Activated CD4-positive, alpha-beta memory T cell treated with anti-CD3 and anti-CD28 coated beads for 36 hours (primary cell): ENCODE results near the gene MLXIP. TPM values are rescaled to one million over a fixed set of nuclear protein-coding genes. Genes with fewer than 3 reads are reported as not detected.
"Not testable (repeated sequence)": the region's sequence is repeated elsewhere in the genome, so short reads cannot be mapped to it uniquely, and the experiment has no call there.

ENCODE experiments used
- CTCF ChIA-PET: fragments of 350-600 bp; sonication (Branson Sonifier 250); formaldehyde crosslinking; loops from one replicate; lab custom pipeline; 2021; ENCODE audit warnings: antibody characterized with exemption, inconsistent platforms; lab: Charles Lee
- POLR2A ChIA-PET: fragments of 350-600 bp; sonication (Branson Sonifier 250); formaldehyde crosslinking; loops from one replicate; lab custom pipeline; 2021; ENCODE audit warnings: antibody characterized with exemption; lab: Charles Lee
- DNase-seq: peaks from one replicate; pipeline ENCODE4 v3.0.0-alpha.2; 2020
- H3K27ac Mint-ChIP-seq: one replicate; pipeline ENCODE4 v1.8.0; 2021; ENCODE audit warnings: mixed read lengths
- H3K27me3 Mint-ChIP-seq: one replicate; pipeline ENCODE4 v1.8.0; 2021; ENCODE audit warnings: mixed read lengths
- H3K36me3 Mint-ChIP-seq: one replicate; pipeline ENCODE4 v1.8.0; 2021; ENCODE audit warnings: mixed read lengths
- H3K4me1 Mint-ChIP-seq: one replicate; pipeline ENCODE4 v1.8.0; 2021; ENCODE audit warnings: low read depth, mixed read lengths
- H3K4me3 Mint-ChIP-seq: one replicate; pipeline ENCODE4 v1.8.0; 2021; ENCODE audit warnings: mild to moderate bottlenecking, mixed read lengths
- H3K9me3 Mint-ChIP-seq: one replicate; pipeline ENCODE4 v1.8.0; 2021; ENCODE audit warnings: mixed read lengths
- intact Hi-C: fragments of 100-400 bp; cut with micrococcal nuclease; formaldehyde crosslinking; loops from one replicate; pipeline ENCODE4 v1.15.1; 2023
- total RNA-seq, 2 experiments: library from RNA; stranded (reverse); gene quantifications; one replicate each; pipeline ENCODE4 v1.2.3, GENCODE V29; 2021

The MLXIP gene
- total RNA-seq, 2 experiments from 2014 or later: 17.5 to 19.6 TPM

DNA sequence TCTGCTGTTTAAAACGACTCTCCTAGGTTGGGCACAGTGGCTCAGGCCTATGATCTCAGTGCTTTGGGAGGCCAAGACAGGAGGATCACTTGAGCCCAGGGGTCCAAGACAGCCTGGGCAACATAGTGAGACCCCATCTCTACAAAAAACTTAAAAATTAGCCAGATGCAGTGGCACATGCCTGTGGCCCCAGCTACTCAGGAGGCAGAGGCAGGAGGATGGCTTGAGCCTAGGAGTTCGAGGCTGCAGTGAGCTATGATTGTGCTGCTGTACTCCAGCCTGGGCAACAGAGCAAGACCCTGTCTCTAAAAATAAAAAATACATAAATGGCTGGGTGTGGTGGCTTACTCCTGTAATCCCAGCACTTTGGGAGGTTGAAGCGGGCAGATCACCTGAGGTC, 37.1 kb upstream of the MLXIP start:
- H3K36me3 Mint-ChIP-seq, H3K27ac Mint-ChIP-seq, DNase-seq, POLR2A ChIA-PET, H3K4me3 Mint-ChIP-seq, intact Hi-C loops, H3K27me3 Mint-ChIP-seq, H3K4me1 Mint-ChIP-seq, H3K9me3 Mint-ChIP-seq: not testable (repeated sequence)
- CTCF ChIA-PET: interaction anchor here (0.6 kb wide), 1 partner anchor 10 kb away, joined by 3 read pairs; no protein-coding TSS in a partner anchor

DNA sequence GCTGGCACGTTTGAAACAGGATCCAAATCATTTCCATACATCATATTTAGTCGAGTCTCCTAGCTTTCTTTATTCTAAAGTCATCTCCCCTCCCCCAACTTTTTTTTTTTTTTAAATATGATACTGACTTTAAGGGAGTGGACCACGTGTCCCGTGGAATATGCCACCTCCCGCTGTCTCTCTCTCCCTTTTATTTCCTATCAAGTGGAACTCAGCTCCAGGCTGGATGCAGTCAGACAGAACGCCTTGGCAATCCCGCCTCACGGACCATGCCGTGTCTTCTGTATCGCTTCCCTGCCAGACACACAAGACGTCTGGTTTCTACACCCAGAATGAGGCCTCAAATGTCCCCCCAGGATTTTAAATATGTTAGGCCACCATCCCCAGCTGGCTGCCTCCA, 35.6 kb upstream of the MLXIP start:
- Mint-ChIP-seq H3K4me3 (no peak overlapping the region), H3K27ac (no peak overlapping the region), H3K9me3 (no peaks in the 10 kb centered on the region), H3K4me1 (no peaks in the 10 kb centered on the region), H3K27me3 (no peaks in the 10 kb centered on the region), H3K36me3 (peaks cover 4% of the 10 kb centered on the region)
- POLR2A ChIA-PET: no interaction called here
- no peak for DNase-seq
- CTCF ChIA-PET: interaction anchor here (1.4 kb wide), 1 partner anchor 80 kb away, joined by 5 read pairs; no protein-coding TSS in a partner anchor
- intact Hi-C loops: no loop called here

DNA sequence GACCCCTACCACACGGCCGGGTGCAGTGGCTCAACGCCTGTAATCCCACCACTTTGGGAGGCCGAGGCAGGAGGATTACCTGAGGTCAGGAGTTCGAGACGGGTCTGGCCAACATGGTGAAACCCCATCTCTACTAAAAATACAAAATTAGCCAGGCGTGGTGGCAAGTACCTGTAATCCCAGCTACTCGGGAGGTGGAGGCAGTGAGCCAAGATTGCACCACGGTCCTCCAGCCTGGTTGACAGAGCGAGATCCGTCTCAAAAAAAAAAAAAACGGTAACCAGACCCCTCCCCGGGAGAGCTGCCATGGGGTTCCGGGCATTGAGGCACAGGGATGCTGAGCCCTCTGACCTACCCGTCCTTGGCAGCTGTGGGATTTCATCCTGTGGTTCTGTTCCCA, 35.1 kb upstream of the MLXIP start:
- Mint-ChIP-seq H3K9me3 (no peaks in the 10 kb centered on the region), H3K4me1 (no peaks in the 10 kb centered on the region), H3K36me3 (peaks cover 4% of the 10 kb centered on the region), H3K27me3 (no peaks in the 10 kb centered on the region), H3K4me3 (no peak overlapping the region), H3K27ac (no peak overlapping the region)
- DNase-seq: no peak
- CTCF ChIA-PET: interaction anchor here (1.4 kb wide), 1 partner anchor 80 kb away, joined by 5 read pairs; no protein-coding TSS in a partner anchor
- intact Hi-C loops: no loop called here
- POLR2A ChIA-PET: no interaction called here

GRCh38 chr12:122045262-122045661, 33.3 kb upstream of the MLXIP start:
- H3K27ac Mint-ChIP-seq: no peak overlapping the region
- no peak for DNase-seq
- ChIA-PET POLR2A (no interaction called here), CTCF (interaction anchor here (7.6 kb wide), 1 partner anchor 79 kb away, joined by 61 read pairs; no protein-coding TSS in a partner anchor)
- H3K27me3 Mint-ChIP-seq: no peaks in the 10 kb centered on the region
- H3K4me1 Mint-ChIP-seq: no peaks in the 10 kb centered on the region
- H3K9me3 Mint-ChIP-seq: no peaks in the 10 kb centered on the region
- H3K36me3 Mint-ChIP-seq: peaks cover 4% of the 10 kb centered on the region
- no peak overlapping the region for H3K4me3 Mint-ChIP-seq
- intact Hi-C loops: no loop called here

GRCh38 chr12:122046145-122046544, 32.4 kb upstream of the MLXIP start:
- ChIA-PET CTCF (interaction anchor here (1.3 to 7.6 kb wide), 2 partner anchors 78 to 84 kb away, joined by 3 to 61 read pairs; no protein-coding TSS in a partner anchor), POLR2A (no interaction called here)
- Mint-ChIP-seq H3K27me3 (no peaks in the 10 kb centered on the region), H3K36me3 (peaks cover 4% of the 10 kb centered on the region), H3K9me3 (no peaks in the 10 kb centered on the region), H3K27ac (no peak overlapping the region), H3K4me1 (no peaks in the 10 kb centered on the region), H3K4me3 (no peak overlapping the region)
- intact Hi-C loops: no loop called here
- no peak for DNase-seq

DNA sequence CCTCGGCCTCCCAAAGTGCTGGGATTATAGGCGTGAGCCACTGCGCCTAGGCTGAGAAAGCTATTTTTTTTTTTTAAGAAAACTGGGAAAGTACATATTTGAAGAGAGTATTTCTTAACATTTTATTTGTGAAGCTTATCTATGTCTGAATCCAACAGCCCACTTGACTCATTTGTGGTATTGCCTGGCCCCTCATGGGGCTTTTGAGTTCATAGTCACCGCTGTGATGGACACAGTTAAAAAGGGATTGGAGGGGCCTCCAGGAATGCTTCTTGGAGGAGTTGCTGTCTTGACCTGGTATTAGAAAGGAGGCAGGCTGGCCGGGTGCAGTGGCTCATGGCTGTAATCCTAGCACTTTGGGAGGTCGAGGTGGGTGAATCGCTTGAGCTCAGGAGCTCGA, 30.4 kb upstream of the MLXIP start:
- H3K27ac Mint-ChIP-seq: no peak overlapping the region
- ChIA-PET CTCF (interaction anchor here (0.7 to 7.6 kb wide), 2 partner anchors 76 to 216 kb away, joined by 3 to 61 read pairs; no protein-coding TSS in a partner anchor), POLR2A (no interaction called here)
- no peaks in the 10 kb centered on the region for H3K4me1 Mint-ChIP-seq
- no peak overlapping the region for H3K4me3 Mint-ChIP-seq
- peaks cover 2% of the 10 kb centered on the region for H3K36me3 Mint-ChIP-seq
- intact Hi-C loops: no loop called here
- DNase-seq: no peak
- no peaks in the 10 kb centered on the region for H3K27me3 Mint-ChIP-seq
- H3K9me3 Mint-ChIP-seq: no peaks in the 10 kb centered on the region

GRCh38 chr12:122049827-122050226, 28.7 kb upstream of the MLXIP start:
- no peaks in the 10 kb centered on the region for H3K27me3 Mint-ChIP-seq
- no peak overlapping the region for H3K4me3 Mint-ChIP-seq
- H3K9me3 Mint-ChIP-seq: no peaks in the 10 kb centered on the region
- intact Hi-C loops: no loop called here
- POLR2A ChIA-PET: no interaction called here
- H3K4me1 Mint-ChIP-seq: peaks cover 4% of the 10 kb centered on the region
- CTCF ChIA-PET: interaction anchor here (7.6 kb wide), 1 partner anchor 74 kb away, joined by 61 read pairs; no protein-coding TSS in a partner anchor
- H3K27ac Mint-ChIP-seq: no peak overlapping the region
- no peak for DNase-seq
- H3K36me3 Mint-ChIP-seq: peaks cover 1% of the 10 kb centered on the region

- peaks cover 1% of the 10 kb centered on the region for H3K36me3 Mint-ChIP-seq
- intact Hi-C loops: no loop called here
- CTCF ChIA-PET: interaction anchor here (0.5 to 7.6 kb wide), 3 partner anchors 9 to 103 kb away, joined by 3 to 61 read pairs (median 4); no protein-coding TSS in a partner anchor
Observed at GRCh38 chr12:122050706-122051105, 27.9 kb upstream of the MLXIP start.

DNA sequence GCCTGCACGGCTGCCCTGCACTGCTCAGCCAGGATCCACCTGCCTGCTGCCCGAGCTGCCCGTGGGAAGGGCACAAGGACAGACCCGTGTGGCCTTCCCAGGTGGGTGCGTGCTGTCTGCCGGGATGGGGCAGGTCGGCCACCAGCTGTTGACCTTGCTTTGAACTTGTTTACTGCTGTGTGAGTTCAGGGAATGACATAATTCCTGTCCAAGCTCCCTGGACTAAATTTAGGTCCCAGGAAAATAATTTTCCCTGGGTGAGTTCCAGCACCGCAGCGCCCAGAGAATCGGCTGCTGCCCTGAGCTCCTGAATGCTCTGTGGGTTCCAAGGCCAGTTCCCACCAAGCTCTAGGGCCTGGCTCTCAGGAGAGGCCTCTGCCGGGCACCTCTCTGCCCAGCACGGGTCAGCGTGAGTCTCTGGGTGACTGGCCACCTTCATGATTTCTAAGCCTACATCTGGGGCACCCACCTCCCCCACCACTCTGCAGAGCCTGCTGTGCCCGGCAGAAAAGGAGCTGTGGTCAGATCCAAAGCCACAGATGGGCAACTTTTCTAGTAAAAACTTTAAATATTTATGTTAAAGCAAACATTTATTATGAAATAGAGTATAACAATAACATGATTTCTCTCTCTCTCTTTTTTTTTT, 27.2 kb upstream of the MLXIP start:
- Mint-ChIP-seq H3K4me3 (no peak overlapping the region), H3K4me1 (peaks cover 4% of the 10 kb centered on the region), H3K9me3 (no peaks in the 10 kb centered on the region), H3K36me3 (peaks cover 1% of the 10 kb centered on the region), H3K27me3 (no peaks in the 10 kb centered on the region), H3K27ac (no peak overlapping the region)
- CTCF ChIA-PET: interaction anchor here (0.5 to 7.6 kb wide), 6 partner anchors 10 to 263 kb away, joined by 3 to 61 read pairs (median 4); no protein-coding TSS in a partner anchor
- DNase-seq: no peak
- intact Hi-C loops: no loop called here
- POLR2A ChIA-PET: no interaction called here

More at GRCh38 chr12:122050706-122051105, 27.9 kb upstream of the MLXIP start:
- H3K4me1 Mint-ChIP-seq: peaks cover 4% of the 10 kb centered on the region
- H3K4me3 Mint-ChIP-seq: no peak overlapping the region
- POLR2A ChIA-PET: no interaction called here
- no peak overlapping the region for H3K27ac Mint-ChIP-seq
- H3K27me3 Mint-ChIP-seq: no peaks in the 10 kb centered on the region
- no peak for DNase-seq
- H3K9me3 Mint-ChIP-seq: no peaks in the 10 kb centered on the region

DNA sequence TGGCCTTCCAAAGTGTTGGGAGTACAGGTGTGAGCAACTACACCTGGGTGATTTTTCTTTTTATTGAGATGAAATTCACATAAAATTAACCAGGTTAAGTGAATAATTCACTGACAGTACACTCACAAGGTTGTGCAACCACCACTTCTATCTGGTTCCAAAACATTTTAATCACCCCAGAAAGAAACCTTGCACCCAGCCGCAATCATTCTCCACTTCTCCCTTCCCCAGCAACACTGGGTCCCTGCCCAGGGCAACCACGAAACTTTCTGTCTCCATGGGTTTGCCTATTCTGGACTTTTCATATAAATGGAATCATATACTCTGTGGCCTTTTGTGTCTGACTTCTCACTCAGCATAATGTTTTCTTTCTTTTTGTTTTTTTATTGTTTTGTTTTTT, 26.3 kb upstream of the MLXIP start:
- ChIA-PET CTCF (interaction anchor here (0.7 to 7.6 kb wide), 4 partner anchors 72 to 262 kb away, joined by 3 to 61 read pairs (median 4); no protein-coding TSS in a partner anchor), POLR2A (no interaction called here)
- intact Hi-C loops: no loop called here
- Mint-ChIP-seq H3K4me1 (peaks cover 4% of the 10 kb centered on the region), H3K27me3 (no peaks in the 10 kb centered on the region), H3K27ac (no peak overlapping the region), H3K9me3 (no peaks in the 10 kb centered on the region), H3K36me3 (peaks cover 1% of the 10 kb centered on the region), H3K4me3 (no peak overlapping the region)
- no peak for DNase-seq

DNA sequence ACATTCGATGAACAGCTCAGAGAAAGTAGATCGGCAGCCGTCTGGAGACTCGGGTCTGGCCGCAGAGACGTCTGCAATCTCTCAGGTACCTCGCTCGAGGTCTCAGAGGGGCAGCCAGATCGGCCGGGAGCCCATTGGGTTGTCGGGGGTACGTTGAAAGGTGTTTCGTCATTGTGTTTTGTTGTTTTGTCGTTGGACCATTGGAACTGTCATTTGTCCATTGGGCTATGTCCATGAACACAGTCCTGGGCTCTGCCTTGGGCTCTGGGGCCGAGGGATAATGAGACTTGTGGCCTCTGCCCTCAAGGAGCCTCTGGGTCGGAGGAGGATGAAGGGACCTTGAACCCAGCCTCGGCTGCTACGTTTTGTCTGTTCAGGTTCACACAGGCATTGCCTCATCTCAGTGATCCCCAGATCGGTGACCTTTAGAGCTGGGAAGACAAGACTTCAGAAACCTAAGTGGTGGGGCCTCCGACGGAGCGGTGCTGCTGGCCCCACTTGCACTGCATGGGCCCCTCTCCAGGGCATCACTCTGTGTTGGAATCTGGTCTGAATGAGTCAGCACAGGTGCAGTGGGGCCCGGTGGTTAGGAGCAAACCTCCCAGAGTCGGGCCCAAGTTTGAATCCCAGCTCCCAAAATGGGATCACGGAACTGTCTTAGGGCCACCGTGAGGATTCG, 23.6 kb upstream of the MLXIP start:
- intact Hi-C loops: loop anchor here (1.0 kb wide), 2 partner anchors 68 to 136 kb away; no protein-coding TSS in a partner anchor
- Mint-ChIP-seq H3K9me3 (no peaks in the 10 kb centered on the region), H3K4me3 (no peak overlapping the region), H3K27me3 (no peaks in the 10 kb centered on the region), H3K36me3 (peaks cover 1% of the 10 kb centered on the region), H3K4me1 (peaks cover 4% of the 10 kb centered on the region), H3K27ac (no peak overlapping the region)
- ChIA-PET CTCF (interaction anchor here (0.5 to 5.1 kb wide), 36 partner anchors 8 to 212 kb away, joined by 3 to 159 read pairs (median 4); partner anchors contain the start of genes LRRC43 and MLXIP), POLR2A (no interaction called here)
- no peak for DNase-seq

DNA sequence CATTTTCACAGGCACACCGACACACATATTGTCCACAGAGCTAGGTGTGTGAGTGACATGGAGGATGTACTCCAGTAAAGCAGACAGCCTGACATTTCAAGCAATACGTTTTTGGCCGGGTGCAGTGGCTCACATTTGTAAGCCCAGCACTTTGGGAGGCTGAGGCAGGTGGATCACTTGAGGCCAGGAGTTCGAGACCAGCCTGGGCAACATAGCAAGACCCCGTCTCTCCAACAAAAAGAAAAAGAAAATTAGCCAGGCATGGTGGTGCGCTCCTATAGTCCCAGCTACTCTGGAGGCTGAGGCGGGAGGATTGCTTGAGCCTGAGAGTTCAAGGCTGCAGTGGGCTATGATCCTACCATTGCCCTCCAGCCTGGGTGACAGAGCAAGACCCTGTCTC, 22.1 kb upstream of the MLXIP start:
- H3K36me3 Mint-ChIP-seq, H3K27me3 Mint-ChIP-seq, POLR2A ChIA-PET, intact Hi-C loops, H3K4me3 Mint-ChIP-seq, H3K9me3 Mint-ChIP-seq, H3K27ac Mint-ChIP-seq, DNase-seq, H3K4me1 Mint-ChIP-seq: not testable (repeated sequence)
- CTCF ChIA-PET: interaction anchor here (0.6 to 5.1 kb wide), 5 partner anchors 49 to 96 kb away, joined by 3 to 159 read pairs (median 6); no protein-coding TSS in a partner anchor
